Testis (tissue), 2 donors: Measurements from ENCODE around the gene CPM.

Source experiments
- POLR2A ChIP-seq: fragments of 450-650 bp; IDR thresholded peaks from one replicate; pipeline ENCODE4 v1.6.1; 2017; ENCODE audit warnings: antibody characterized with exemption, mild to moderate bottlenecking, moderate library complexity
- TF ChIP-seq, protein P1 (sequence below), 3 experiments: fragments of 450-650 bp in 2 of 3; fragments of 200-600 bp in 1 of 3; sonication (generic) in 1 of 3; IDR thresholded peaks; one replicate each; pipeline ENCODE4 v1.5.1; 2016 to 2019; ENCODE audit warnings: antibody characterized with exemption in 3 of 3, mild to moderate bottlenecking in 2 of 3, moderate library complexity in 1 of 3

DNA sequence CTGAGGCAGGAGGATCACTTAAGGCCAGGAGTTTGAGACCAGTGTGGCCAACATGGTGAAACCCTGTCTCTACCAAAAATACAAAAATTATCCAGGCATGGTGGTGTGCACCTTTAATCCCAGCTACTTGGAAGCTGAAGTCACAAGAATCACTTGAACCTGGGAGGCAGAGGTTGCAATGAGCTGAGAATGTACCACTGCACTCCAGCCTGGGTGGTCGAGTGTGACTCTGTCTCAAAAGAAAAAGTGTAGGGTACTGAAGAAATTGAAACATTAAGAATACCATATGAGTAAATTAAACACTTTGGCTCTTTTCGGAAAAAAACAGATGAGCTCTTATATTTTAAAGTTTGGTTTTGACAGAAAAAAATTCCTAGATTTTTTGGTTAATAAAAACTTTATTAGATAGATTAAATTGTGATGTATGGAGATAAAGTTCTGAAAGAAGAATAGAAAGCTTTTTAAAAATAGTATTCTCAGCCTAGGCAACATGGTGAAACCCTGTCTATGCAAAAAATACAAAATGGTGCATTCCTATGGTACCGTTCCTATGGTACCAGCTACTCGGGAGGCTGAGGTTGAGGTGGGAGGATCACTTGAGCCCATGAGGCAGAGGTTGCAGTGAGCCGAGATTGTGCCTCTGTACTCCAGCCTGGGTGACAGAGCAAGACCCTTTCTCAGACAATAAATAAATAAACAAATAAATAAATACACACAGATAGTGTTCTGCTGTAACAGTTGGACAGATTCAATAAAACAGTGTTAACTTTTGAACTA is 104.9 kb downstream of the CPM start:
- TF ChIP-seq, protein P1, sequence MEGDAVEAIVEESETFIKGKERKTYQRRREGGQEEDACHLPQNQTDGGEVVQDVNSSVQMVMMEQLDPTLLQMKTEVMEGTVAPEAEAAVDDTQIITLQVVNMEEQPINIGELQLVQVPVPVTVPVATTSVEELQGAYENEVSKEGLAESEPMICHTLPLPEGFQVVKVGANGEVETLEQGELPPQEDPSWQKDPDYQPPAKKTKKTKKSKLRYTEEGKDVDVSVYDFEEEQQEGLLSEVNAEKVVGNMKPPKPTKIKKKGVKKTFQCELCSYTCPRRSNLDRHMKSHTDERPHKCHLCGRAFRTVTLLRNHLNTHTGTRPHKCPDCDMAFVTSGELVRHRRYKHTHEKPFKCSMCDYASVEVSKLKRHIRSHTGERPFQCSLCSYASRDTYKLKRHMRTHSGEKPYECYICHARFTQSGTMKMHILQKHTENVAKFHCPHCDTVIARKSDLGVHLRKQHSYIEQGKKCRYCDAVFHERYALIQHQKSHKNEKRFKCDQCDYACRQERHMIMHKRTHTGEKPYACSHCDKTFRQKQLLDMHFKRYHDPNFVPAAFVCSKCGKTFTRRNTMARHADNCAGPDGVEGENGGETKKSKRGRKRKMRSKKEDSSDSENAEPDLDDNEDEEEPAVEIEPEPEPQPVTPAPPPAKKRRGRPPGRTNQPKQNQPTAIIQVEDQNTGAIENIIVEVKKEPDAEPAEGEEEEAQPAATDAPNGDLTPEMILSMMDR (IDR thresholded peaks at IDR 0.05), result no peak
- TF ChIP-seq POLR2A, result no peak
